Stomach (tissue), 9 donors: ENCODE data around the gene TRIM69. TPM values are rescaled to one million over a fixed set of nuclear protein-coding genes. Genes with fewer than 3 reads are reported as not detected.

Experiments used
- DNase-seq, 2 donors: peaks; one replicate each; pipeline versions ENCODE4 v3.0.0 to v3.0.0-alpha.2; 2013 to 2019
- H3K27ac ChIP-seq, 5 donors: fragments of 200-600 bp in 4 of 5; sonication (generic) in 4 of 5; one replicate each; pipeline ENCODE4 v1.5.1; 2013 to 2019; ENCODE audit warnings: mild to moderate bottlenecking in 1 of 5, moderate library complexity in 1 of 5
- H3K27me3 ChIP-seq, 3 donors: fragments of 200-600 bp; sonication (generic); one replicate each; pipeline ENCODE4 v1.5.1; 2017 to 2019; ENCODE audit warnings: mixed run types in 1 of 3
- H3K36me3 ChIP-seq, 4 donors: fragments of 200-600 bp; sonication (generic); 1 replicate in 3 of 4; 2 replicates in 1 of 4; pipeline ENCODE4 v1.5.1; 2016 to 2019
- H3K4me1 ChIP-seq, 4 donors: fragments of 200-600 bp; sonication (generic); one replicate each; pipeline ENCODE4 v1.5.1; 2016 to 2019
- H3K4me3 ChIP-seq, 4 donors: fragments of 200-600 bp; sonication (generic) in 3 of 4; one replicate each; pipeline ENCODE4 v1.5.1; 2016 to 2019; ENCODE audit warnings: mild to moderate bottlenecking in 1 of 4
- H3K9me3 ChIP-seq, 4 donors: fragments of 200-600 bp; sonication (generic); one replicate each; pipeline ENCODE4 v1.5.1; 2016 to 2019
- EP300 ChIP-seq: sonication (generic); formaldehyde crosslinking; IDR thresholded peaks from one replicate; pipeline ENCODE4 v1.6.1; 2017; ENCODE audit warnings: antibody characterized with exemption
- POLR2A ChIP-seq, 4 donors: fragments of 450-650 bp; IDR thresholded peaks; one replicate each; pipeline ENCODE4 v1.6.1; 2016; ENCODE audit warnings: antibody characterized with exemption in 4 of 4, control low read depth in 2 of 4, mild to moderate bottlenecking in 1 of 4, moderate library complexity in 1 of 4
- POLR2AphosphoS5 ChIP-seq, 3 donors: sonication (generic); formaldehyde crosslinking; IDR thresholded peaks; one replicate each; pipeline ENCODE4 v1.6.1; 2016; ENCODE audit warnings: antibody characterized with exemption in 3 of 3
- WGBS, 5 donors: extraction: QIAGEN DNeasy Blood & Tissue Kit in 3 of 5; methylation state at CpG; one replicate each; pipeline versions ENCODE4 v1.1.5 to v1.1.7; 2013 to 2018; 5-methylcytosine and 5-hydroxymethylcytosine counted together
- intact Hi-C: fragments of 100-400 bp; cut with DNase I; formaldehyde crosslinking; loops from one replicate; pipeline ENCODE4 v1.15.1; 2023; ENCODE audit warnings: low total_unique reads
- polyA plus RNA-seq, 3 donors: library from polyadenylated mRNA; stranded (reverse); fragments of 200-250 nt; gene quantifications; one replicate each; pipeline ENCODE4 v1.2.3, GENCODE V29; 2013
- total RNA-seq, 5 donors: library from RNA; depleted of rRNA; stranded (reverse); fragments of >200 nt; gene quantifications; one replicate each; pipeline versions ENCODE4 v1.1.0 to v1.2.3, GENCODE V29; 2014 to 2016
- TF ChIP-seq, protein P1 (sequence below), 7 experiments: fragments of 450-650 bp in 4 of 7; fragments of 200-600 bp in 3 of 7; sonication (generic) in 3 of 7; IDR thresholded peaks; one replicate each; pipeline ENCODE4 v1.5.1; 2016 to 2019; ENCODE audit warnings: antibody characterized with exemption in 7 of 7, control low read depth in 2 of 7, mild to moderate bottlenecking in 1 of 7
- donor health status: healthy with polysubstance abuse.
- donor health status: Bipolar disorder and iron deficiency.
- donor health status: healthy.

TRIM69 gene
- total and polyA plus RNA-seq, 8 donors = 0.58 to 43.8 (median 8.7) TPM

- Histone ChIP-seq H3K9me3 (no peaks in the 10 kb centered on the region), H3K4me3 (no peak overlapping the region), H3K4me1 (peaks cover 0 to 6% (median 5%) of the 10 kb centered on the region in 4 donors), H3K36me3 (no peaks in the 10 kb centered on the region), H3K27me3 (no peaks in the 10 kb centered on the region), H3K27ac (no peak overlapping the region)
- WGBS, 5 donors = 94 to 98% (median 96%) methylated on average over 2 of the region's 2 CpGs
- DNase-seq = no peak
- intact Hi-C loops = no loop called here
- no peak for TF ChIP-seq POLR2AphosphoS5 (IDR thresholded peaks at IDR 0.05)
- TF ChIP-seq, protein P1, sequence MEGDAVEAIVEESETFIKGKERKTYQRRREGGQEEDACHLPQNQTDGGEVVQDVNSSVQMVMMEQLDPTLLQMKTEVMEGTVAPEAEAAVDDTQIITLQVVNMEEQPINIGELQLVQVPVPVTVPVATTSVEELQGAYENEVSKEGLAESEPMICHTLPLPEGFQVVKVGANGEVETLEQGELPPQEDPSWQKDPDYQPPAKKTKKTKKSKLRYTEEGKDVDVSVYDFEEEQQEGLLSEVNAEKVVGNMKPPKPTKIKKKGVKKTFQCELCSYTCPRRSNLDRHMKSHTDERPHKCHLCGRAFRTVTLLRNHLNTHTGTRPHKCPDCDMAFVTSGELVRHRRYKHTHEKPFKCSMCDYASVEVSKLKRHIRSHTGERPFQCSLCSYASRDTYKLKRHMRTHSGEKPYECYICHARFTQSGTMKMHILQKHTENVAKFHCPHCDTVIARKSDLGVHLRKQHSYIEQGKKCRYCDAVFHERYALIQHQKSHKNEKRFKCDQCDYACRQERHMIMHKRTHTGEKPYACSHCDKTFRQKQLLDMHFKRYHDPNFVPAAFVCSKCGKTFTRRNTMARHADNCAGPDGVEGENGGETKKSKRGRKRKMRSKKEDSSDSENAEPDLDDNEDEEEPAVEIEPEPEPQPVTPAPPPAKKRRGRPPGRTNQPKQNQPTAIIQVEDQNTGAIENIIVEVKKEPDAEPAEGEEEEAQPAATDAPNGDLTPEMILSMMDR (IDR thresholded peaks at IDR 0.05) = no peak
- TF ChIP-seq POLR2A (IDR thresholded peaks at IDR 0.05) = no peak
- no peak for TF ChIP-seq EP300
Measured at GRCh38 chr15:44779761-44780160, 43.4 kb downstream of the TRIM69 start.

DNA sequence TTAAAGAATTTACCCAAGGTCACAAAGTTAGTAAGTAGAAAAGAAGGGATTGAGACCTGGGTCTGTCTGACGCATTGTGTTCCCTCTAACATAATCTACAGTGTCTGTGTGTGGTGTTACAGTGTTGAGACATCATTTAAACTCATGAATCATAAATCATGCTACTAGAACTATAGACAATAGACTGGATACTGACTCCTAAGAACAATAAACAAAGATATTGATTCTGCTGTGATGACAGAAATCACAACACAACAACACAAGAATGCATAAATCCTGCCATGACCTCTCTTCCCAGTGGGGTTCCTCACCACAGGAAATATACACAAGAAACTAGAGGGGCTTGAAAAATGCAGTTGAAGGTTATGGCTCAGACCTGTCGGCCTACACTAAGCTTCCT, 44.3 kb downstream of the TRIM69 start:
- Histone ChIP-seq H3K9me3 (no peaks in the 10 kb centered on the region), H3K4me1 (peaks cover 0 to 10% (median 7%) of the 10 kb centered on the region in 4 donors), H3K27me3 (no peaks in the 10 kb centered on the region), H3K36me3 (no peaks in the 10 kb centered on the region), H3K27ac (no peak overlapping the region), H3K4me3 (no peak overlapping the region)
- no peak for DNase-seq
- 72 to 91% (median 81%) methylated on average over 2 of the region's 2 CpGs for WGBS, 5 donors
- intact Hi-C loops = no loop called here
- TF ChIP-seq EP300 (no peak), POLR2A (IDR thresholded peaks at IDR 0.05) (no peak), POLR2AphosphoS5 (IDR thresholded peaks at IDR 0.05) (no peak)
- TF ChIP-seq, protein P1 (IDR thresholded peaks at IDR 0.05) = no peak

- no peak for DNase-seq
- Histone ChIP-seq H3K4me1 (peaks cover 0 to 10% (median 7%) of the 10 kb centered on the region in 4 donors), H3K36me3 (no peaks in the 10 kb centered on the region), H3K4me3 (no peak overlapping the region), H3K27me3 (no peaks in the 10 kb centered on the region), H3K27ac (no peak overlapping the region), H3K9me3 (no peaks in the 10 kb centered on the region)
- TF ChIP-seq EP300 (no peak), POLR2AphosphoS5 (IDR thresholded peaks at IDR 0.05) (no peak), POLR2A (IDR thresholded peaks at IDR 0.05) (no peak)
- TF ChIP-seq, protein P1 (IDR thresholded peaks at IDR 0.05) = no peak
- WGBS, 5 donors = 82 to 85% (median 83%) methylated on average over 7 of the region's 7 CpGs
- intact Hi-C loops = no loop called here
Measured at GRCh38 chr15:44781128-44781810, 44.9 kb downstream of the TRIM69 start.

DNA sequence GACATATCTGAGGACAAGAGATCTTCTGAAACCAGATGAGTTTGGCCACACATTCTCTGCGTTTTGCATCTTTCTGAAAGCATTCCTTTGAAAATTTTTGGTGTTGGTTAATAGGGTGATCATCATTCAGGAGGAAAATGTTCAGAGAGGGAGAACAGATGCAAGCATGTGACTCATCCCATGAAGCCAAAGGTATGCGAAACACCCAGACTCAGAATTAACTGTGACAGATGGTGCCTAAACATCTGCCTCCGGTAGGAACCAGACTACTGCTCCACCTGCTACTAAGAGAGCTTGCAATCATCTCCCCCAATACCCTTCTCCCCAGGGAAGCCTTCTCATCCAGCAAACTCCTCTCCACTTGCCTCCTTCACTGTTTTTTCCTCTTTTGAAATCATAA, 46.2 kb downstream of the TRIM69 start:
- Histone ChIP-seq H3K27ac (no peak overlapping the region), H3K4me3 (no peak overlapping the region), H3K27me3 (no peaks in the 10 kb centered on the region), H3K36me3 (no peaks in the 10 kb centered on the region), H3K9me3 (no peaks in the 10 kb centered on the region), H3K4me1 (peaks cover 0 to 10% (median 7%) of the 10 kb centered on the region in 4 donors)
- TF ChIP-seq POLR2A (IDR thresholded peaks at IDR 0.05) = no peak
- TF ChIP-seq EP300 = no peak
- no peak for TF ChIP-seq POLR2AphosphoS5 (IDR thresholded peaks at IDR 0.05)
- TF ChIP-seq, protein P1 (IDR thresholded peaks at IDR 0.05) = no peak
- intact Hi-C loops = no loop called here
- no peak for DNase-seq
- 53 to 97% (median 87%) methylated on average over 3 of the region's 3 CpGs for WGBS, 5 donors
